Measurements from ENCODE around the gene SEMA5B. TPM values are rescaled to one million over a fixed set of nuclear protein-coding genes. Genes with fewer than 3 reads are reported as not detected.

SEMA5B gene
- total and polyA plus RNA-seq, 2 experiments from 2014 or later, result 8.0 to 26.8 TPM

DNA sequence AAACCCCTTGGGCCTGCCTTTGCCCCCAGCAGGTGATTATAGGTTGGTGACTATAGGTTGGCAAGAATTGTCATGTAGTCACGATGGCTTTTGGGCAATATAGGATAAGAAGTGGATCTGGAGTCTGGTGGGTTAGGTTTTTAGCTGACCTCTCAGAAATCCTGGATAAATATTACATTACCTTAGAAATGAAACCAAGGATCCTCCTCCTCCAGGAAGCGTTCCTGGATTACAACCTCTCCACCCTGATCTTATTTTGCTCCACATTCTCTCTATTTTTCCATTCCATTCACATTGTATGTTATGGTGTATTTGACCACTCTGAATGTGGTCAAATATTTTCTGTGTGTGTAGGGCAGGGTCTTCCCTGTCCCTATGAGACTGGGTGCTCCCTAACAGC lies 82.3 kb downstream of the SEMA5B start:
- no peaks in the 10 kb centered on the region for H3K9me3 Mint-ChIP-seq
- peaks cover 15% of the 10 kb centered on the region for H3K27me3 Mint-ChIP-seq (ENCODE audit: insufficient read depth, low read depth, poor library complexity)
- no peak overlapping the region for H3K4me3 Mint-ChIP-seq
- Histone ChIP-seq H3K4me3 (no peak overlapping the region), H3F3A (replicated peaks; ENCODE audit: low read depth) (no peaks in the 10 kb centered on the region), H4K20me1 (replicated peaks; ENCODE audit: insufficient read depth) (no peaks in the 10 kb centered on the region), H3K27ac (ENCODE audit: low read depth) (no peak overlapping the region), H3K4me2 (no peak overlapping the region), H2AFZ (no peak overlapping the region), H3K9me2 (ENCODE audit: insufficient read depth) (no peaks in the 10 kb centered on the region), H3K4me1 (ENCODE audit: insufficient read depth) (peaks cover 9% of the 10 kb centered on the region; the same call in 1 of the 2 replicates), H3K27me3 (ENCODE audit: insufficient read depth) (no peaks in the 10 kb centered on the region; the same call in 1 of the 2 replicates), H3K79me2 (replicated peaks; ENCODE audit: insufficient read depth) (no peaks in the 10 kb centered on the region), H3K36me3 (ENCODE audit: insufficient read depth) (no peaks in the 10 kb centered on the region)
- DNase-seq (ENCODE audit: low spot score), result no peak
- ATAC-seq, result no peak
- H3K27ac Mint-ChIP-seq, result no peak overlapping the region
- H3K36me3 Mint-ChIP-seq (ENCODE audit: low read depth), result no peaks in the 10 kb centered on the region
- H3K4me1 Mint-ChIP-seq, result peaks cover 32% of the 10 kb centered on the region
- TF ChIP-seq ZNF114 (CRISPR knock-in tag; IDR thresholded peaks at IDR 0.05) (no peak), EZH2phosphoT487 (IDR thresholded peaks at IDR 0.05; ENCODE audit: unreplicated experiment) (no peak), JUNB (IDR thresholded peaks at IDR 0.05; ENCODE audit: unreplicated experiment) (no peak), CREB1 (CRISPR knock-in tag; IDR thresholded peaks at IDR 0.05; ENCODE audit: low read depth) (no peak), STAT1 (IDR thresholded peaks at IDR 0.05; ENCODE audit: unreplicated experiment) (no peak), NANOG (IDR thresholded peaks at IDR 0.05; ENCODE audit: borderline replicate concordance) (no peak), POLR2AphosphoS5 (IDR thresholded peaks at IDR 0.05; ENCODE audit: low read depth) (no peak), ZNF462 (CRISPR knock-in tag; IDR thresholded peaks at IDR 0.05) (no peak)
- TF ChIP-seq, protein P1, sequence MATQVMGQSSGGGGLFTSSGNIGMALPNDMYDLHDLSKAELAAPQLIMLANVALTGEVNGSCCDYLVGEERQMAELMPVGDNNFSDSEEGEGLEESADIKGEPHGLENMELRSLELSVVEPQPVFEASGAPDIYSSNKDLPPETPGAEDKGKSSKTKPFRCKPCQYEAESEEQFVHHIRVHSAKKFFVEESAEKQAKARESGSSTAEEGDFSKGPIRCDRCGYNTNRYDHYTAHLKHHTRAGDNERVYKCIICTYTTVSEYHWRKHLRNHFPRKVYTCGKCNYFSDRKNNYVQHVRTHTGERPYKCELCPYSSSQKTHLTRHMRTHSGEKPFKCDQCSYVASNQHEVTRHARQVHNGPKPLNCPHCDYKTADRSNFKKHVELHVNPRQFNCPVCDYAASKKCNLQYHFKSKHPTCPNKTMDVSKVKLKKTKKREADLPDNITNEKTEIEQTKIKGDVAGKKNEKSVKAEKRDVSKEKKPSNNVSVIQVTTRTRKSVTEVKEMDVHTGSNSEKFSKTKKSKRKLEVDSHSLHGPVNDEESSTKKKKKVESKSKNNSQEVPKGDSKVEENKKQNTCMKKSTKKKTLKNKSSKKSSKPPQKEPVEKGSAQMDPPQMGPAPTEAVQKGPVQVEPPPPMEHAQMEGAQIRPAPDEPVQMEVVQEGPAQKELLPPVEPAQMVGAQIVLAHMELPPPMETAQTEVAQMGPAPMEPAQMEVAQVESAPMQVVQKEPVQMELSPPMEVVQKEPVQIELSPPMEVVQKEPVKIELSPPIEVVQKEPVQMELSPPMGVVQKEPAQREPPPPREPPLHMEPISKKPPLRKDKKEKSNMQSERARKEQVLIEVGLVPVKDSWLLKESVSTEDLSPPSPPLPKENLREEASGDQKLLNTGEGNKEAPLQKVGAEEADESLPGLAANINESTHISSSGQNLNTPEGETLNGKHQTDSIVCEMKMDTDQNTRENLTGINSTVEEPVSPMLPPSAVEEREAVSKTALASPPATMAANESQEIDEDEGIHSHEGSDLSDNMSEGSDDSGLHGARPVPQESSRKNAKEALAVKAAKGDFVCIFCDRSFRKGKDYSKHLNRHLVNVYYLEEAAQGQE (IDR thresholded peaks at IDR 0.05; ENCODE audit: unreplicated experiment), result no peak
